Rectal smooth muscle tissue (tissue), 1 donor: ENCODE results near the gene AHNAK.
A peak's percentile ranks its signal among the peaks of the same experiment; 100 is the strongest.

Experiments
- H3K27ac ChIP-seq: one replicate; pipeline ENCODE4 v1.7.0; 2013; ENCODE audit warnings: low read depth, low read length, inconsistent platforms
- H3K27me3 ChIP-seq: one replicate; pipeline ENCODE4 v1.7.0; 2013; ENCODE audit warnings: low read length; ENCODE audit not compliant: control insufficient read depth, insufficient read depth
- H3K36me3 ChIP-seq: one replicate; pipeline ENCODE4 v1.7.0; 2013; ENCODE audit warnings: low read length; ENCODE audit not compliant: control insufficient read depth, insufficient read depth
- H3K4me1 ChIP-seq: one replicate; pipeline ENCODE4 v1.7.0; 2013; ENCODE audit warnings: low read length; ENCODE audit not compliant: control insufficient read depth, insufficient read depth
- H3K4me3 ChIP-seq: one replicate; pipeline ENCODE4 v1.7.0; 2013; ENCODE audit warnings: low read length
- H3K9ac ChIP-seq: one replicate; pipeline ENCODE4 v1.7.0; 2013; ENCODE audit warnings: low read length

AHNAK gene

DNA sequence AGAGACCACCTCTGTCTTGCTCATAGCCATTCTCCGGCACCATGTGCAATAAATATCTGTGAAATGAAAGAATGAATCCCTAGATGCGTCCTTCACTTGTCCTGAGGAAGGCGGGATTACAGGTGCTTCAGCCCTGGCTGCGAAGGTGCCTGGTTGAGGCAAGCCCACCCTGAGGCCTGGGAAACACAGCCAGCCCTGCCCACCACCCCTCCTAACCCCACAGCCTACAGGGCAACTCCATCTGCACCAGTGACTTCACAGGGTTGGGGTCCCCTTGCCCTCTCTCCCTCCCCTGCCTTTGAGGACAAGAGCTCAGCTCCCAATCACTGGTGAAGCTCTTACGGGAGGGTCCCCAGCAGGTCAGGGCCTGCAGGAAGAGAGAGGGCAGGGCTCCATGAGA is 145.2 kb downstream of the AHNAK start:
- Histone ChIP-seq H3K4me3 (no peak overlapping the region), H3K27me3 (no peaks in the 10 kb centered on the region), H3K4me1 (peaks cover 59% of the 10 kb centered on the region), H3K27ac (peak overlapping the region; percentile 70), H3K9ac (no peak overlapping the region), H3K36me3 (no peaks in the 10 kb centered on the region)

DNA sequence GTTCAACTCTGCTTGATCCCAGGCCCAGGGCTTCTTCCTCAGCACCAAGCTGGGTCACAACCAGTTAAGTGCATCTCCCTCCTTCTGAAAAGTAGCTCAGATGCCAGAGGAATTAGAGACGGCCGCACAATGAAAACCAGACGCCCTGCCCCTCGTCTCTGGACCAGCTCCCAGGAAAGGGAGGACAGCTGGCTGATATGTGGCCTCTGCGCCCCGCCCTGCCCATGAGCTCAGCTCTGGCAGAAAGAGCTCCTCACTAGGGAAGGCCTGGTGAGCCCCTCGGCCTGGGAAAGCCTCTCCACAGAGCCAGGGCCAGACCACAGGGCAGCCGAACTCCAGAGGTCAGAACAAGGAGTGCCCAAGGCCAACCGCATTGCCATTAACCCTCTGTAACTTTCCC is 145.8 kb downstream of the AHNAK start:
- Histone ChIP-seq H3K27ac (peak overlapping the region; percentile 91), H3K9ac (no peak overlapping the region), H3K27me3 (no peaks in the 10 kb centered on the region), H3K36me3 (no peaks in the 10 kb centered on the region), H3K4me3 (no peak overlapping the region), H3K4me1 (peaks cover 59% of the 10 kb centered on the region)

GRCh38 chr11:62400281-62400680 is 146.3 kb downstream of the AHNAK start:
- no peak overlapping the region for H3K9ac ChIP-seq
- H3K36me3 ChIP-seq, result no peaks in the 10 kb centered on the region
- H3K27ac ChIP-seq, result peak overlapping the region; percentile 91
- H3K4me1 ChIP-seq, result peaks cover 61% of the 10 kb centered on the region
- no peak overlapping the region for H3K4me3 ChIP-seq
- H3K27me3 ChIP-seq, result no peaks in the 10 kb centered on the region

- Histone ChIP-seq H3K4me3 (no peak overlapping the region), H3K9ac (no peak overlapping the region), H3K4me1 (peaks cover 64% of the 10 kb centered on the region), H3K27me3 (no peaks in the 10 kb centered on the region), H3K27ac (peak overlapping the region; percentile 91), H3K36me3 (no peaks in the 10 kb centered on the region)
These were observed 146.7 kb downstream of the AHNAK start for GRCh38 chr11:62399878-62400266.

DNA sequence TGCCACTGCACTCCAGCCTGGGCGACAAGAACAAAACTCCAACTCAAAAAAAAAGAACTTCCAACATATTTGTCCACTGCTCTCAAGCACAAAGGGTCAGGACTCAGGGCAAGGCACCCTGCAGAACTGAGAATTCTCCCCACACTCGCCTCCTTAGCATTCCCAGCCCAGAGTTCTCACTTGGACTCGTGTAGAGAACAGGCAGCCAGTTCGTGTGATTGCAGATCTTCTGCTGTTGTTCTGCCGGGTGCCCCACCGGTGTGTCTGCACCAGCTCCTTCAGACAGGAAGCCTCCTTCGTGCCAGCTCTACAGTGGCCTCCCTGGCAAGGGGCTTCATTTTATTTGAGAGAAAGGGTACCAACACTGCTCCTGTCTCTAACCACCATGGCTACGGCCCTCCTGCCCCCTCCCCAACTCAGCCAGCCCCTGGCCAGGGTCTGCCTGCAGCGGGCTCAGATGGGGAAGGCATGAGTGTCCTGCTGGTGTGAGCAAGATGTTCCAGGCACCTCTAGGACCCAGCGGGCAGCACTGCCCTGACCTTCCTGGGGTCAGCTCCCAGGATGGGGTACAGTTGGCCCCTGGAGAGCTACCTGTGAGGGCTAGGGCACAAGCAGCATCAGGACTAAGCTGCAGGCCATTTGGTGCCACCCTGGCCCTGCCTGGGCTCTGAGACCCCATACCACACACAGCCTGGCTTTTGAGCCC is 147.3 kb downstream of the AHNAK start:
- peaks cover 64% of the 10 kb centered on the region for H3K4me1 ChIP-seq
- no peaks in the 10 kb centered on the region for H3K36me3 ChIP-seq
- peak overlapping the region; percentile 91 for H3K27ac ChIP-seq
- no peak overlapping the region for H3K4me3 ChIP-seq
- no peak overlapping the region for H3K9ac ChIP-seq
- no peaks in the 10 kb centered on the region for H3K27me3 ChIP-seq

DNA sequence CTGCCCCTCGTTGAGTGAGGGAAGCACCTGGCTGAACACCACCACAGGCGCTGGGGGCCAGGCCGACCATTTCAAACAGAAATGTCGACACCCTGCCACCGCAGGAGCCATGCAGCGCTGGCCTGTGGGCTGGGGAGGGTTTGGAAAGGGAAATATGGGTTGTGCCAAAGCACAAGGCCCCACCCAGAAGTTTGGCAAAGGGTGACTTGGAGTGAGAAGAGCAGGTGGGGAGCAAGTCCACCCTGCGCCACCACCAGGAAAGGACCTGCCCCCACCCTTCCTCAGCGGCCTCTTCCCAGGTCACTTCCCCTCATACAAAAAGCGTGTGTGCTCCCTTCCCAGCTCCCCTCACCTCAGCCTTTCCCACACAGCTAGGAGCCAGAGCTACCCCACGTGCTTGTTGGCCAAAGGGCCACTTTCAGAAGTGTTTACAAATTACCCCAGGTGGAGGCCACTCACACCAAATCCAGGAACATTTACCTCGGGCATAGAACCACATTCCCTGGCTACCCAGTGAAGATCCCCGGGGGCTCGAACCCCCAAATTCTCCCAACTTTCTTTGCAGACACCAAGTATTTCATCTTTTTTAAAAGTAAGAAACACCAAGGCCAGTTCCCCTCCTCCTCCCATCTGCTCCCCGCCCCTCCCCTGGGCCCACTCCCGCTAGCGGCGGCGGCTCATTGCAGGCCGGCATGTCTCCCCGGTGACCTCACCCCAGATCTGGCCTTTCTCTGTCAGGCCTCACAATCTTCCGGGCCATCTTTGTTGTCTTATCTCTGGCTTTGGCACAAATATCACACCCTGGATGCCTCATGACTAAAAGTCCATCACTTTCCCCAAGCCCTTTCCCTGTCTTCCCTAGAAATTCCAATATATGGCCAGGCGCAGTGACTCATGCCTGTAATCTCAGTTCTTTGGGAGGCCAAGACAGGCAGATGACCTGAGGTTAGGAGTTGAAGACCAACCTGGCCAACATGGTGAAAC is 148.3 kb downstream of the AHNAK start:
- no peak overlapping the region for H3K4me3 ChIP-seq
- H3K27me3 ChIP-seq, result no peaks in the 10 kb centered on the region
- no peak overlapping the region for H3K9ac ChIP-seq
- H3K27ac ChIP-seq, result peak overlapping the region; percentile 91
- peaks cover 60% of the 10 kb centered on the region for H3K4me1 ChIP-seq
- no peaks in the 10 kb centered on the region for H3K36me3 ChIP-seq

GRCh38 chr11:62395885-62396551 is 150.6 kb downstream of the AHNAK start:
- Histone ChIP-seq H3K4me1 (peaks cover 38% of the 10 kb centered on the region), H3K36me3 (no peaks in the 10 kb centered on the region), H3K27ac (peak overlapping the region; percentile 35), H3K27me3 (no peaks in the 10 kb centered on the region), H3K4me3 (no peak overlapping the region), H3K9ac (no peak overlapping the region)

- peak overlapping the region; percentile 2 for H3K9ac ChIP-seq
- peak overlapping the region; percentile 50 for H3K4me3 ChIP-seq
- no peaks in the 10 kb centered on the region for H3K36me3 ChIP-seq
- no peaks in the 10 kb centered on the region for H3K27me3 ChIP-seq
- H3K4me1 ChIP-seq, result peaks cover 29% of the 10 kb centered on the region
- peak overlapping the region; percentile 62 for H3K27ac ChIP-seq
These were observed 151.6 kb downstream of the AHNAK start for GRCh38 chr11:62394825-62395538.

DNA sequence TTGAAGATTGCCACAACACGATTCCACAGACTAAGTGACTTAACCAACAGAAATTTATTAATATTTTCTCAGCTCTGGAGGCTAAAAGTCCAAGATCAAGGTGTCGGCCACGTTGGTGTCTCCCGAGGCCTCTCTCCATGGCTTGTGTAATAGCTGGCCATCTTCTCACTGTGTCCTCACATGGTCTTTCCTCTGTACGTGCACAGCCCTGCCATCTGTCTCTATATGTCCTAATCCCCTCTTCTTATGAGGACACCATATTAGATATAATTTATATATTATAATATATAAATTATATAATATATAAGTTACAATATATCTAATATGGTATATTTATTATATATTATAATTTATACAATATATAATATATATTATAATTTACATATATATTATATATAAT is 152.9 kb downstream of the AHNAK start:
- Histone ChIP-seq H3K27ac (no peak overlapping the region), H3K4me3 (no peak overlapping the region), H3K4me1 (peaks cover 17% of the 10 kb centered on the region), H3K36me3 (no peaks in the 10 kb centered on the region), H3K9ac (no peak overlapping the region), H3K27me3 (no peaks in the 10 kb centered on the region)

DNA sequence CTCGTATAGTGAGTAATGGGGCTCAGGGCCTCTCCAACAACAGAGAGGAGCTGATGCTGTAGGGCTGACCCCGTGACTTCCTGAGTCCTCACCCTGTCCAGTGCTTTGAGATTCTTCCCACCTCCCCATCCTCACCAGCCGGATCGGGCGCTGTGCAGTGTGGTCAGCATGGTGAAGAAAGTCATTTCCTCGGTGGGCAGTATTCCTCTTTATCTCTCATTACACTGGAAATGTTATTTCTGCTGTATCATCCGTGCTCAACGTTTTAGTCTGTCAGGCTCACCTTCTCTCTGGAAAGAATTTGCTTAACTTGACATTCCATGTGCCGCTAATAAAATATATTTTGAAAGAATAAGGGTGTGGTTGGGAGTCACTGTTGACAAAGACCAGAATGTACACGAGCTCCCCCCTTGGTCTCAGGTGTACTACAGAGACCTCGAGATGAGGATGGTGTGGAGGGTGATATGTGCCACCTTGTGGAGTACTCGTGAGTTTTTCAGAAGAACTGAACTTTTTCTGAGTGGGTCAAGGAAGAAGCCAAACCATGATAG is 153.5 kb downstream of the AHNAK start:
- H3K27ac ChIP-seq, result no peak overlapping the region
- H3K9ac ChIP-seq, result no peak overlapping the region
- peaks cover 11% of the 10 kb centered on the region for H3K4me1 ChIP-seq
- no peaks in the 10 kb centered on the region for H3K36me3 ChIP-seq
- no peak overlapping the region for H3K4me3 ChIP-seq
- H3K27me3 ChIP-seq, result no peaks in the 10 kb centered on the region

DNA sequence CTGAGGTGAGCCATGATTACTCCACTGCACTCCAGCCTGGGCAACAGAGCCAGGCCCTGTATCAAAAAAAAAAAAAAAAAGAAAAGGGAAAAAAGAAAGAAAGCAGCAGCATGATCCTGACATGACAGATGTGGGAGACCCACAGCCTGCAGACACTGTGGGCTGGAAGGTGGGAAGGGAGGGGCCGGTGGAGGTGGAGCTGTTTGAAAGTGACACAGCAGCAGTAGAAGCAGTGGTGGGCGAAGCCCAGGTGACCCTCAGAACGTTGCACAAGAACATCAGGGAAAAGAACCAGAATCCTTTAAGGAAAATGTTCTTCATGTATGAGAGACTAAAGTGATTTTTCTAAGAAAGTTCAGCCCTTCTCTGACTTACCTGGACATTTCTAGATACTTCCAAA is 154.1 kb downstream of the AHNAK start:
- Histone ChIP-seq H3K27me3 (no peaks in the 10 kb centered on the region), H3K27ac (no peak overlapping the region), H3K4me3 (no peak overlapping the region), H3K9ac (no peak overlapping the region), H3K4me1 (peaks cover 6% of the 10 kb centered on the region), H3K36me3 (no peaks in the 10 kb centered on the region)
